Smooth muscle cell (in vitro differentiated cells): Measurements from ENCODE around the gene MAP2K5. TPM values are rescaled to one million over a fixed set of nuclear protein-coding genes. Genes with fewer than 3 reads are reported as not detected.

ENCODE experiments used
- DNase-seq: peaks from one replicate; lab custom pipeline; 2025; ENCODE audit not compliant: unreplicated experiment; lab: John Stamatoyannopoulos, UW
- H2AFZ ChIP-seq: fragments of 200-600 bp; sonication (generic); 2 replicates; pipeline ENCODE4 v1.6.0; 2016; ENCODE audit warnings: antibody characterized with exemption, low read depth, mild to moderate bottlenecking
- H3F3A ChIP-seq: fragments of 200-600 bp; sonication (generic); 2 replicates; pipeline ENCODE4 v1.6.0; 2017; ENCODE audit warnings: antibody characterized with exemption, low read depth
- H3K27ac ChIP-seq: fragments of 200-600 bp; sonication (generic); 2 replicates; pipeline ENCODE4 v1.5.1; 2016; ENCODE audit warnings: low read depth, mild to moderate bottlenecking
- H3K27me3 ChIP-seq: fragments of 200-600 bp; sonication (generic); 2 replicates; pipeline ENCODE4 v1.6.1; 2016; ENCODE audit warnings: low read depth, mild to moderate bottlenecking
- H3K36me3 ChIP-seq: fragments of 200-600 bp; sonication (generic); 2 replicates; pipeline ENCODE4 v1.5.1; 2016; ENCODE audit warnings: low read depth
- H3K4me1 ChIP-seq: fragments of 200-600 bp; sonication (generic); 2 replicates; pipeline ENCODE4 v1.5.1; 2016; ENCODE audit warnings: low read depth
- H3K4me2 ChIP-seq: fragments of 200-600 bp; sonication (generic); 2 replicates; pipeline ENCODE4 v1.6.0; 2016; ENCODE audit warnings: mild to moderate bottlenecking
- H3K4me3 ChIP-seq: fragments of 200-600 bp; sonication (generic); 2 replicates; pipeline ENCODE4 v1.5.1; 2016; ENCODE audit warnings: mild to moderate bottlenecking
- H3K79me2 ChIP-seq: fragments of 200-600 bp; sonication (generic); 2 replicates; pipeline ENCODE4 v1.6.0; 2016; ENCODE audit warnings: low read depth, mild to moderate bottlenecking
- H3K9ac ChIP-seq: fragments of 200-600 bp; sonication (generic); 2 replicates; pipeline ENCODE4 v1.6.0; 2016; ENCODE audit warnings: low read depth
- H3K9me3 ChIP-seq: fragments of 200-600 bp; sonication (generic); replicated peaks from 2 replicates; pipeline ENCODE4 v1.5.1; 2016; ENCODE audit warnings: low read depth
- H4K20me1 ChIP-seq: fragments of 200-600 bp; sonication (generic); 2 replicates; pipeline ENCODE4 v1.6.0; 2016; ENCODE audit warnings: low read depth
- CTCF ChIP-seq: fragments of 200-600 bp; sonication (generic); IDR thresholded peaks from 2 replicates; pipeline ENCODE4 v1.5.1; 2017; ENCODE audit warnings: borderline replicate concordance, mild to moderate bottlenecking, antibody characterized with exemption; ENCODE audit not compliant: insufficient read depth, poor library complexity, severe bottlenecking
- WGBS: methylation state at CpG from one replicate; pipeline ENCODE4 v1.1.7; 2016; ENCODE audit warnings: low lambda C conversion rate; 5-methylcytosine and 5-hydroxymethylcytosine counted together
- polyA plus RNA-seq: library from polyadenylated mRNA; unstranded; fragments of >200 nt; fragmentation: Nextera tagmentation; extraction: Ambion mirVana; gene quantifications from 2 replicates; pipeline ENCODE4 v1.2.1, GENCODE V29; 2016
- total RNA-seq: library from RNA; depleted of rRNA; stranded (reverse); fragments of >200 nt; gene quantifications from 2 replicates; pipeline ENCODE4 v1.2.3, GENCODE V29; 2014

MAP2K5 gene
- total and polyA plus RNA-seq, 2 experiments from 2014 or later: 4.4 to 7.4 TPM

- Histone ChIP-seq H3K79me2 (no peaks in the 10 kb centered on the region), H3K9me3 (no peaks in the 10 kb centered on the region), H3K36me3 (no peaks in the 10 kb centered on the region), H3K4me3 (no peak overlapping the region), H3K4me1 (no peaks in the 10 kb centered on the region), H4K20me1 (no peaks in the 10 kb centered on the region), H3K4me2 (no peak overlapping the region), H3K27me3 (no peaks in the 10 kb centered on the region), H3K9ac (no peak overlapping the region), H2AFZ (no peak overlapping the region), H3K27ac (no peak overlapping the region), H3F3A (no peaks in the 10 kb centered on the region)
- 81% methylated on average over 2 of the region's 2 CpGs for WGBS
- no peak for DNase-seq
- no peak for TF ChIP-seq CTCF
Observed at GRCh38 chr15:67741308-67741707, 198.8 kb downstream of the MAP2K5 start.

- Histone ChIP-seq H3K27me3 (no peaks in the 10 kb centered on the region), H3K4me2 (no peak overlapping the region), H3K9me3 (no peaks in the 10 kb centered on the region), H3K9ac (no peak overlapping the region), H3K79me2 (no peaks in the 10 kb centered on the region), H4K20me1 (no peaks in the 10 kb centered on the region), H3K36me3 (no peaks in the 10 kb centered on the region), H3F3A (no peaks in the 10 kb centered on the region), H3K4me1 (no peaks in the 10 kb centered on the region), H3K4me3 (no peak overlapping the region), H2AFZ (no peak overlapping the region), H3K27ac (no peak overlapping the region)
- DNase-seq: no peak
- TF ChIP-seq CTCF: no peak
Observed at GRCh38 chr15:67743558-67743957, 201.1 kb downstream of the MAP2K5 start.

GRCh38 chr15:67744331-67745072 is 202.0 kb downstream of the MAP2K5 start:
- DNase-seq: no peak
- 90% methylated on average over 1 of the region's 1 CpG for WGBS

More at GRCh38 chr15:67744331-67745072, 202.0 kb downstream of the MAP2K5 start:
- H3K9ac ChIP-seq: no peak overlapping the region
- no peak overlapping the region for H3K4me3 ChIP-seq
- no peaks in the 10 kb centered on the region for H3K4me1 ChIP-seq
- H4K20me1 ChIP-seq: no peaks in the 10 kb centered on the region
- H2AFZ ChIP-seq: no peak overlapping the region
- no peaks in the 10 kb centered on the region for H3K36me3 ChIP-seq
- H3F3A ChIP-seq: no peaks in the 10 kb centered on the region
- no peaks in the 10 kb centered on the region for H3K27me3 ChIP-seq
- no peak for TF ChIP-seq CTCF
- H3K9me3 ChIP-seq: no peaks in the 10 kb centered on the region
- no peaks in the 10 kb centered on the region for H3K79me2 ChIP-seq
- no peak overlapping the region for H3K27ac ChIP-seq
- H3K4me2 ChIP-seq: no peak overlapping the region
